Neural progenitor cell (in vitro differentiated cells): Measurements from ENCODE around the gene PEX6. TPM values are rescaled to one million over a fixed set of nuclear protein-coding genes. Genes with fewer than 3 reads are reported as not detected.

ENCODE experiments used
- DNase-seq: peaks from one replicate; pipeline ENCODE4 v3.0.0-alpha.2; 2016; ENCODE audit warnings: low spot score
- H2AFZ ChIP-seq: fragments of 200-600 bp; sonication (generic); replicated peaks from 2 replicates; pipeline ENCODE4 v1.6.1; 2016; ENCODE audit warnings: antibody characterized with exemption
- H3F3A ChIP-seq: fragments of 200-600 bp; sonication (generic); 2 replicates; pipeline ENCODE4 v1.6.1; 2016; ENCODE audit warnings: antibody characterized with exemption, low read depth
- H3K27ac ChIP-seq: fragments of 200-600 bp; sonication (generic); 2 replicates; pipeline ENCODE4 v1.5.1; 2016; ENCODE audit warnings: mild to moderate bottlenecking
- H3K27me3 ChIP-seq: fragments of 200-600 bp; sonication (generic); 2 replicates; pipeline ENCODE4 v1.6.1; 2016; ENCODE audit warnings: mild to moderate bottlenecking, moderate library complexity
- H3K36me3 ChIP-seq: fragments of 200-600 bp; sonication (generic); 2 replicates; pipeline ENCODE4 v1.5.1; 2016
- H3K4me1 ChIP-seq: fragments of 200-600 bp; sonication (generic); 2 replicates; pipeline ENCODE4 v1.6.1; 2016; ENCODE audit warnings: mixed run types
- H3K4me2 ChIP-seq: fragments of 200-600 bp; sonication (generic); 2 replicates; pipeline ENCODE4 v1.6.1; 2016
- H3K4me3 ChIP-seq: fragments of 200-600 bp; sonication (generic); 2 replicates; pipeline ENCODE4 v1.5.1; 2016
- H3K79me2 ChIP-seq: fragments of 200-600 bp; sonication (generic); 2 replicates; pipeline ENCODE4 v1.6.1; 2016; ENCODE audit warnings: low read depth
- H3K9ac ChIP-seq: fragments of 200-600 bp; sonication (generic); 2 replicates; pipeline ENCODE4 v1.6.1; 2016
- H3K9me3 ChIP-seq: fragments of 200-600 bp; sonication (generic); 2 replicates; pipeline ENCODE4 v1.5.1; 2016; ENCODE audit warnings: low read depth
- H4K20me1 ChIP-seq: fragments of 200-600 bp; sonication (generic); 2 replicates; pipeline ENCODE4 v1.6.1; 2016; ENCODE audit warnings: low read depth
- H3K27ac Mint-ChIP-seq: 3 replicates; pipeline ENCODE4 v1.8.0; 2021; ENCODE audit warnings: mixed read lengths
- H3K27me3 Mint-ChIP-seq: 2 replicates; pipeline ENCODE4 v1.8.0; 2022; ENCODE audit warnings: low read depth, mild to moderate bottlenecking, inconsistent platforms, moderate library complexity, mixed read lengths; ENCODE audit not compliant: insufficient read depth
- H3K36me3 Mint-ChIP-seq: 3 replicates; pipeline ENCODE4 v1.8.0; 2021; ENCODE audit warnings: mixed read lengths
- H3K4me1 Mint-ChIP-seq: 3 replicates; pipeline ENCODE4 v1.8.0; 2021; ENCODE audit warnings: mixed read lengths
- H3K4me3 Mint-ChIP-seq: 3 replicates; pipeline ENCODE4 v1.8.0; 2021; ENCODE audit warnings: mild to moderate bottlenecking, moderate library complexity, mixed read lengths
- H3K9me3 Mint-ChIP-seq: 3 replicates; pipeline ENCODE4 v1.8.0; 2020; ENCODE audit warnings: mixed read lengths
- EZH2 ChIP-seq: fragments of 200-600 bp; sonication (generic); IDR thresholded peaks from 2 replicates; pipeline ENCODE4 v1.6.1; 2017; ENCODE audit warnings: antibody characterized with exemption, mild to moderate bottlenecking, moderate library complexity
- EZH2phosphoT487 ChIP-seq: fragments of 200-600 bp; sonication (generic); IDR thresholded peaks from 2 replicates; pipeline ENCODE4 v1.6.1; 2017; ENCODE audit warnings: antibody characterized with exemption
- total RNA-seq: library from RNA; depleted of rRNA; stranded (reverse); fragments of >200 nt; gene quantifications from 2 replicates; pipeline ENCODE4 v1.2.3, GENCODE V29; 2015; ENCODE audit warnings: low replicate concordance
- TF ChIP-seq, protein P1 (sequence below): fragments of 200-600 bp; sonication (generic); IDR thresholded peaks from 2 replicates; pipeline ENCODE4 v1.5.1; 2017; ENCODE audit warnings: antibody characterized with exemption, mild to moderate bottlenecking

Gene PEX6
- total RNA-seq, 1 donor from 2014 or later = 11.3 TPM

GRCh38 chr6:42966571-42966970 lies 12.4 kb downstream of the PEX6 start:
- Histone ChIP-seq H3K4me3 (no peak overlapping the region), H3K9me3 (no peaks in the 10 kb centered on the region), H4K20me1 (no peaks in the 10 kb centered on the region), H3K27me3 (peaks cover 4% of the 10 kb centered on the region), H3K9ac (no peak overlapping the region), H3K4me1 (peaks cover 4% of the 10 kb centered on the region), H3K36me3 (no peaks in the 10 kb centered on the region), H3K27ac (no peak overlapping the region), H3K4me2 (no peak overlapping the region), H2AFZ (no peak overlapping the region), H3F3A (peaks cover 8% of the 10 kb centered on the region), H3K79me2 (no peaks in the 10 kb centered on the region)
- Mint-ChIP-seq H3K4me3 (no peak overlapping the region), H3K27ac (no peak overlapping the region), H3K27me3 (peaks cover 6% of the 10 kb centered on the region), H3K9me3 (no peaks in the 10 kb centered on the region), H3K4me1 (peaks cover 1% of the 10 kb centered on the region), H3K36me3 (peaks cover 9% of the 10 kb centered on the region)
- no peak for DNase-seq
- TF ChIP-seq EZH2 (no peak), EZH2phosphoT487 (no peak)
- TF ChIP-seq, protein P1, sequence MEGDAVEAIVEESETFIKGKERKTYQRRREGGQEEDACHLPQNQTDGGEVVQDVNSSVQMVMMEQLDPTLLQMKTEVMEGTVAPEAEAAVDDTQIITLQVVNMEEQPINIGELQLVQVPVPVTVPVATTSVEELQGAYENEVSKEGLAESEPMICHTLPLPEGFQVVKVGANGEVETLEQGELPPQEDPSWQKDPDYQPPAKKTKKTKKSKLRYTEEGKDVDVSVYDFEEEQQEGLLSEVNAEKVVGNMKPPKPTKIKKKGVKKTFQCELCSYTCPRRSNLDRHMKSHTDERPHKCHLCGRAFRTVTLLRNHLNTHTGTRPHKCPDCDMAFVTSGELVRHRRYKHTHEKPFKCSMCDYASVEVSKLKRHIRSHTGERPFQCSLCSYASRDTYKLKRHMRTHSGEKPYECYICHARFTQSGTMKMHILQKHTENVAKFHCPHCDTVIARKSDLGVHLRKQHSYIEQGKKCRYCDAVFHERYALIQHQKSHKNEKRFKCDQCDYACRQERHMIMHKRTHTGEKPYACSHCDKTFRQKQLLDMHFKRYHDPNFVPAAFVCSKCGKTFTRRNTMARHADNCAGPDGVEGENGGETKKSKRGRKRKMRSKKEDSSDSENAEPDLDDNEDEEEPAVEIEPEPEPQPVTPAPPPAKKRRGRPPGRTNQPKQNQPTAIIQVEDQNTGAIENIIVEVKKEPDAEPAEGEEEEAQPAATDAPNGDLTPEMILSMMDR = no peak

DNA sequence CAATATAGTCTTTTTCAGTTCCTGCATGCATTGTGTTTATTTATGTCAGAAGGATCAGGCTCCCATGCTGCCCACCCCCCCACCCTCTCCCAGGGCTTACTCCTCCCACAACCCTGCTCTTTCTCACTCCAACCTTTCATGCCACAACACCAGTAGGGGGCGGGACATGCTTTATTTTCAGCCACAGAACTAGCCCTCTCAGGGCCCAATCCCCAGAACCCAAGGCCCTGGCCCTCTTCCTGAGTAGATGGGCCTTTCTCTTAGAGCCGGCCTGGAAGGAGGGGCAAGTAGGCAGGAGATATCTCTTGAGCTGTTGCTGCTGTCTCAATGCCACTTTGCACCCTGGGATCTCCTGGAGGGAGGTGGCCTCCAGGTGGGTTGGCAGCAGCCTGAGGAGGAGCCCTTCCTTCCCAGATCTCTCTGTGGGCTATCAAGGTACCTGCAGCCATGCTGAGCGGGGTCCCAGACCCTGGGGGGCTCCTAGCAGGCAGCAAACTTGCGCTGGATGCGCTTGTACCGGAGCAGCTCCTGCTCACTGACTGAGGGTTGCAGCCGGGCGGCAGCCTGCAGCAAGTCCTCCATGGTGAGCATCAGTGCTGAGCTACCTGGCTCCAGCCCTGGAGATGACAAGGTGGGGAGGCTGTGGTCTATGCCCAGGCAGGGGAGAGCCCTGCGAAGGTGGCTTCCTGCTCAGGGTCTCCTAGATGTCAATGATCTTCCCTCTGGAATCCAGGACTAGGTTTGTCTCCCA lies 15.0 kb downstream of the PEX6 start:
- no peak overlapping the region for H3K4me3 ChIP-seq
- Mint-ChIP-seq H3K9me3 (no peaks in the 10 kb centered on the region), H3K27me3 (peaks cover 23% of the 10 kb centered on the region), H3K4me3 (peak overlapping the region; percentile 61), H3K27ac (no peak overlapping the region), H3K4me1 (peaks cover 11% of the 10 kb centered on the region), H3K36me3 (peaks cover 7% of the 10 kb centered on the region)
- no peak overlapping the region for H3K9ac ChIP-seq
- no peaks in the 10 kb centered on the region for H4K20me1 ChIP-seq
- H3F3A ChIP-seq = peaks cover 27% of the 10 kb centered on the region
- peak; percentile 84 for DNase-seq
- H3K4me2 ChIP-seq = no peak overlapping the region
- peaks cover 30% of the 10 kb centered on the region for H3K27me3 ChIP-seq
- H3K27ac ChIP-seq = no peak overlapping the region
- peaks cover 4% of the 10 kb centered on the region for H3K4me1 ChIP-seq
- H3K36me3 ChIP-seq = no peaks in the 10 kb centered on the region
- no peaks in the 10 kb centered on the region for H3K79me2 ChIP-seq
- no peak overlapping the region for H2AFZ ChIP-seq
- H3K9me3 ChIP-seq = no peaks in the 10 kb centered on the region
- TF ChIP-seq, protein P1 = peak; percentile 57
- no peak for TF ChIP-seq EZH2phosphoT487
- no peak for TF ChIP-seq EZH2

- H3K4me1 ChIP-seq = peaks cover 4% of the 10 kb centered on the region
- peaks cover 27% of the 10 kb centered on the region for H3F3A ChIP-seq
- peaks cover 26% of the 10 kb centered on the region for H3K27me3 Mint-ChIP-seq
- no peak overlapping the region for H2AFZ ChIP-seq
- H3K27me3 ChIP-seq = peaks cover 35% of the 10 kb centered on the region
- H3K4me3 ChIP-seq = no peak overlapping the region
- no peak overlapping the region for H3K9ac ChIP-seq
- H3K9me3 ChIP-seq = no peaks in the 10 kb centered on the region
- H3K4me3 Mint-ChIP-seq = no peak overlapping the region
- no peaks in the 10 kb centered on the region for H3K79me2 ChIP-seq
- TF ChIP-seq EZH2phosphoT487 = no peak
- TF ChIP-seq, protein P1 = no peak
- no peak for TF ChIP-seq EZH2
- H3K9me3 Mint-ChIP-seq = no peaks in the 10 kb centered on the region
- H3K36me3 Mint-ChIP-seq = peaks cover 5% of the 10 kb centered on the region
- H3K4me2 ChIP-seq = no peak overlapping the region
- peaks cover 11% of the 10 kb centered on the region for H3K4me1 Mint-ChIP-seq
- no peaks in the 10 kb centered on the region for H3K36me3 ChIP-seq
- DNase-seq = no peak
- no peaks in the 10 kb centered on the region for H4K20me1 ChIP-seq
- H3K27ac ChIP-seq = no peak overlapping the region
- no peak overlapping the region for H3K27ac Mint-ChIP-seq
Observed at GRCh38 chr6:42963179-42963854, 15.7 kb downstream of the PEX6 start.
